Uterus (tissue), 4 donors: ENCODE results near the gene VPS52. TPM values are rescaled to one million over a fixed set of nuclear protein-coding genes. Genes with fewer than 3 reads are reported as not detected.

Source experiments
- DNase-seq, 2 donors: peaks; one replicate each; pipeline ENCODE4 v3.0.0-alpha.2; 2019 to 2020
- H3K27ac ChIP-seq, 2 donors: fragments of 200-600 bp; sonication (generic); 1 replicate in 1 of 2; 2 replicates in 1 of 2; pipeline ENCODE4 v1.5.1; 2016 to 2018
- H3K27me3 ChIP-seq, 2 donors: fragments of 200-600 bp; sonication (generic); one replicate each; pipeline ENCODE4 v1.5.1; 2018 to 2019; ENCODE audit warnings: control low read depth in 1 of 2
- H3K36me3 ChIP-seq, 2 donors: fragments of 200-600 bp; sonication (generic); one replicate each; pipeline ENCODE4 v1.5.1; 2019; ENCODE audit warnings: control low read depth in 1 of 2
- H3K4me1 ChIP-seq, 2 donors: fragments of 200-600 bp; sonication (generic); one replicate each; pipeline ENCODE4 v1.5.1; 2018 to 2019; ENCODE audit warnings: control low read depth in 1 of 2
- H3K4me3 ChIP-seq, 2 donors: fragments of 200-600 bp; sonication (generic); 1 replicate in 1 of 2; 2 replicates in 1 of 2; pipeline ENCODE4 v1.5.1; 2018 to 2019; ENCODE audit warnings: mild to moderate bottlenecking in 1 of 2
- H3K9me3 ChIP-seq, 2 donors: fragments of 200-600 bp; sonication (generic); one replicate each; pipeline ENCODE4 v1.5.1; 2019; ENCODE audit warnings: control low read depth in 1 of 2
- POLR2A ChIP-seq, 2 donors: fragments of 450-650 bp; IDR thresholded peaks; one replicate each; pipeline ENCODE4 v1.6.1; 2016; ENCODE audit warnings: antibody characterized with exemption in 2 of 2, mild to moderate bottlenecking in 1 of 2, moderate library complexity in 1 of 2
- intact Hi-C: fragments of 100-400 bp; cut with DNase I; formaldehyde crosslinking; loops from one replicate; pipeline ENCODE4 v1.15.1; 2023; ENCODE audit warnings: low total_unique reads
- total RNA-seq, 4 donors: library from RNA; depleted of rRNA in 3 of 4; stranded (reverse); fragments of >200 nt in 3 of 4; gene quantifications; one replicate each; pipeline versions ENCODE4 v1.1.0 to v1.2.4, GENCODE V29; 2014 to 2023
- TF ChIP-seq, protein P1 (sequence below), 4 experiments: fragments of 200-600 bp in 2 of 4; fragments of 450-650 bp in 2 of 4; sonication (generic) in 2 of 4; IDR thresholded peaks; one replicate each; pipeline ENCODE4 v1.5.1; 2016 to 2019; ENCODE audit warnings: antibody characterized with exemption in 4 of 4, mild to moderate bottlenecking in 2 of 4, moderate library complexity in 1 of 4
- donor health status: DM: yes; HTN: yes; CAD: no.

Gene VPS52
- total RNA-seq, 4 donors from 2014 or later: 12.8 to 58.4 (median 37.5) TPM

DNA sequence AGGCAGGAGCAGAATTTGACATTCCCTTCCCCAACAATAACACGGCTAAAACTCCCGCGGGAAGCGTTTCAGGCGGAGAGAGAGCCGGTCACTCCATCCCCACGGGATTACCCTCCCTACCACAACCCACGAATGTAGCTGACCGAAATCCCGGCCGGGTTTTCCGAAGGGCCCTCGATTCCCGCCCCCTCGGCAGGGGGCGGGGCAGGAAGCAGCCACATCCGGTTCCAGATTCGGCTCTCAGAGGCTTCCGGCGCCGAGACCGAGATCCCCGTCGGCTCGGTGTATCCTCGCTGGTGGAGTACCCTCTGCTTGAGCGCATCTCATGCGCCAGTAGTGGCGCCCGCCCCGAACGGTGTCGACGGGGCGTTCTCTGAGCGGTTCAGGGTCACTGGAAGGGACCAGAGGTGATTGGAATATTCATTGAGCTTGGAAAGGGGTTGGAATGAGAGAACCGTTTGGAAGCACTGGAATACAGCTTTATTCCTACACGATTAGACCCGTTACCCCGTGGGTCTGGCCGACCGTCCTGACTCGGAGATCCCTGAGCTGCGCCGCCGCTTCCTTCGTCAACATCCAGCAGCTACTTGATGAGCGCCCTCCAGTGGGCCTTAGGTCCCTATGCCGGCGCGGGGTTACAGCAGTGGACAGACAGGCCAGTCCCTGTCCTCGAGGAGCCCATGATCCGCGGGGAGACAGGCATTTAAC is 27.7 kb upstream of the VPS52 start:
- Histone ChIP-seq H3K4me3 (peak overlapping the region; percentile 55 to 66), H3K9me3 (no peaks in the 10 kb centered on the region), H3K36me3 (no peaks in the 10 kb centered on the region), H3K27ac (peak overlapping the region; percentile 95), H3K27me3 (no peaks in the 10 kb centered on the region), H3K4me1 (peaks cover 0 to 7% of the 10 kb centered on the region in 2 donors)
- peak; percentile 25 to 65 for TF ChIP-seq POLR2A (IDR thresholded peaks at IDR 0.05)
- TF ChIP-seq, protein P1, sequence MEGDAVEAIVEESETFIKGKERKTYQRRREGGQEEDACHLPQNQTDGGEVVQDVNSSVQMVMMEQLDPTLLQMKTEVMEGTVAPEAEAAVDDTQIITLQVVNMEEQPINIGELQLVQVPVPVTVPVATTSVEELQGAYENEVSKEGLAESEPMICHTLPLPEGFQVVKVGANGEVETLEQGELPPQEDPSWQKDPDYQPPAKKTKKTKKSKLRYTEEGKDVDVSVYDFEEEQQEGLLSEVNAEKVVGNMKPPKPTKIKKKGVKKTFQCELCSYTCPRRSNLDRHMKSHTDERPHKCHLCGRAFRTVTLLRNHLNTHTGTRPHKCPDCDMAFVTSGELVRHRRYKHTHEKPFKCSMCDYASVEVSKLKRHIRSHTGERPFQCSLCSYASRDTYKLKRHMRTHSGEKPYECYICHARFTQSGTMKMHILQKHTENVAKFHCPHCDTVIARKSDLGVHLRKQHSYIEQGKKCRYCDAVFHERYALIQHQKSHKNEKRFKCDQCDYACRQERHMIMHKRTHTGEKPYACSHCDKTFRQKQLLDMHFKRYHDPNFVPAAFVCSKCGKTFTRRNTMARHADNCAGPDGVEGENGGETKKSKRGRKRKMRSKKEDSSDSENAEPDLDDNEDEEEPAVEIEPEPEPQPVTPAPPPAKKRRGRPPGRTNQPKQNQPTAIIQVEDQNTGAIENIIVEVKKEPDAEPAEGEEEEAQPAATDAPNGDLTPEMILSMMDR (IDR thresholded peaks at IDR 0.05): peak; percentile 49 to 62 (median 61)
- DNase-seq: peak; percentile 90 to 93
- intact Hi-C loops: loop anchor here (10.0 kb wide), 2 partner anchors 95 to 125 kb away; partner anchors contain the start of genes HSD17B8, RING1, RXRB and SLC39A7

DNA sequence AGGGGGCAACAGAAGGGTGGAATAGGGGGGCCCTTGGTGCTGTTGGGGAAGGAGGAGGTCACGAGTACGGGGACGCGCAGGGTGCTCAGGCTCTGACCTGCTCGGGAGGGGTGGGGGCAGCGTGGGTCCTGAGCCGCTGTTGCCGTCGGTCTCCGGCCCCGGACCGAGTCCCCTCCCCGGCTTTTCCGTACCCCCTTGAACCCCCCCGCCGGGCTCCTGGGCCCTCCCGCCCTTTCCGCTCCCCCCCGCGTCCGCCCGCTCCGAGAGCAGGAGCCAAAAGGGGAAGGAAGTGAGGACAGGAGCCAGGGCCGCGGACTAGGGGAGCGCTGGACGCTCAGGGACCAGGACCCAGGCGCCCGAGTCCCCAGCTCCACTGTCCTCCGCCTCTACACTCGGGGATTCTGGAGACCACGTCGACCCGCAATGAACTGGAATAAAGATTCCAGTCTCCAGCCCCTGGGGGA is 27.1 kb upstream of the VPS52 start, which contains the start of gene RGL2:
RGL2 (minus strand) TSS at position 170 of the 464 bp plus-strand sequence. CDS start 332 bp downstream, outside the sequence.
- DNase-seq: peak; percentile 84
- no peaks in the 10 kb centered on the region for H3K36me3 ChIP-seq
- peak within 1 kb of the TSS; percentile 95 for H3K27ac ChIP-seq
- intact Hi-C loops: loop anchor here (10.0 kb wide), 2 partner anchors 94 to 126 kb away; partner anchors contain the start of genes HSD17B8, RING1, RXRB and SLC39A7
- peaks cover 0 to 7% of the 10 kb centered on the region in 2 donors for H3K4me1 ChIP-seq
- no peak for TF ChIP-seq POLR2A (IDR thresholded peaks at IDR 0.05)
- TF ChIP-seq, protein P1 (IDR thresholded peaks at IDR 0.05): no peak
- peak within 1 kb of the TSS; percentile 55 to 66 for H3K4me3 ChIP-seq
- H3K9me3 ChIP-seq: no peaks in the 10 kb centered on the region
- H3K27me3 ChIP-seq: no peaks in the 10 kb centered on the region

DNA sequence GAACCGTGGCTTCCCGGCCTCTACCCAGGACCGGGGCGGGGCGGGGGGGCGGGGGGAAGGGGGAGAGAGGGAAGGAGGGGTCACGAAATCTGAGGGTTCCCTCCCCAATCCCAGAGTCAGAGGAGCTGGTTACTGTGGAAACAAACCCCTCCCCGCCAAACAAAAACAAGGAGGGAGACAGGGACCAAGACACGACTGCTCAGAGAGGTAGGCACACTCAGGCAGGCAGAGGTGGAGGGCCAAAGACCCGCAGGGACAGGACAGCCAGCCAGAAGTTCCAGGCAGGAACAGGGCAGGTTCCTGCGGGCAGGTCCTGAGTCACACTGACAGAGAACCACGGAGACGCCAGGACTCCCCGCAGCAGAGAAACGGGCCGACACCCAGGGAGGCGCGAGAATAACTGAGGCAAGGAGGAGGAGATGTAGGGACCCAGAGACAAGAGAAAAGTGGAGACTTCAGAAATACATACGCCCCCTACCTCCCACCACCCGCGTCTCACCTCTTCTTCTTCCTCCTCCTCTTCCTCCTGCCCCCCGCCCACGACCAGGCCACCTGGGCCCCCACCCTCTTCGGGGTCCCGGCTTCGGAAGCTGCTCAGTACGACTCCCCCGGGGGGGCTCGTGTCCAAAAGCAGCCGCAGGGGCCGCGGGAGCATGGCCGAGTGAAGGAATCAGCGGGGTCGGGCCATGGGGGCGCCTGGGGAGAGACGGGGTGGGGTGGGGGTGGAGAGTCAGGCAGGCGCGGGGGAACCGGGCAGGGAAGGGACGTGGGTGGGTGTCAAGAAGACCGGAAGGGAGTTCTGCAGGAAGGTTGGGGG is 26.5 kb upstream of the VPS52 start:
- TF ChIP-seq, protein P1 (IDR thresholded peaks at IDR 0.05): no peak
- peak in 1 of 2 donors; percentile 56 for TF ChIP-seq POLR2A (IDR thresholded peaks at IDR 0.05)
- intact Hi-C loops: loop anchor here (10.0 kb wide), 2 partner anchors 93 to 127 kb away; partner anchors contain the start of genes HSD17B8, RING1, RXRB and SLC39A7
- Histone ChIP-seq H3K27ac (peak overlapping the region; percentile 95), H3K36me3 (no peaks in the 10 kb centered on the region), H3K4me1 (peaks cover 0 to 7% of the 10 kb centered on the region in 2 donors), H3K9me3 (no peaks in the 10 kb centered on the region), H3K27me3 (no peaks in the 10 kb centered on the region), H3K4me3 (peak overlapping the region; percentile 55 to 66)
- DNase-seq: peak; percentile 84 to 87

DNA sequence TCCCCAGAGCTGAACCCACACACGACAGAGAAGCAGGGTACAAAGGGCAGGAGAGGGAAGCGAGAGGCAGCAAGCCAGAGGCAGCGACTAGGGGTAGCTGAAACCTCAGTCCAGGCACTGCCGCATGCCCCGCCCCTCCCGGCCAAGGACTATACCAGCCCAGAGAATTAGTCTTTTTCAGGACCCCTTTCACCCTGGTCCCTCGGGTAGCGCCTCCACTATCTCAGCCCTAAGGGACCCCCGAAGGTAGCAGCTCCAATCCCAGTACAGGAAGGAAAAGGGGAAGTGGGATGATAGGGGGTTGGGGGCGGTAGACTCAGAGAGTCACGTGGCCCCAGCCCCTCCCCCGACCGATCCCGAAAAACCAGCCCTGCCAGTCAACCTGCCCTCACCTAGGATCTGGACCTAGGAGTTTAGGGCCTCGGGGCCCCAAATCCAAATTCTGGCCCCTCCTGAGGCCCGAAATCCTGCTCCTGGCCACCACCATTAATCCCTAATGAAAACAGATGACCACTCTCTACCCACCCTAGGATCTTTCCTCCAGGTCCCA is 25.8 kb upstream of the VPS52 start:
- Histone ChIP-seq H3K4me3 (peak overlapping the region; percentile 55 to 66), H3K27me3 (no peaks in the 10 kb centered on the region), H3K9me3 (no peaks in the 10 kb centered on the region), H3K27ac (peak overlapping the region; percentile 95), H3K36me3 (no peaks in the 10 kb centered on the region), H3K4me1 (peaks cover 0 to 7% of the 10 kb centered on the region in 2 donors)
- intact Hi-C loops: loop anchor here (10.0 kb wide), 2 partner anchors 93 to 127 kb away; partner anchors contain the start of genes HSD17B8, RING1, RXRB and SLC39A7
- TF ChIP-seq POLR2A (IDR thresholded peaks at IDR 0.05): no peak
- TF ChIP-seq, protein P1 (IDR thresholded peaks at IDR 0.05): no peak
- DNase-seq: no peak
